ENCODE measurements around the gene NR2F2.
A peak's percentile ranks its signal among the peaks of the same experiment; 100 is the strongest.

- TF ChIP-seq, protein P1, sequence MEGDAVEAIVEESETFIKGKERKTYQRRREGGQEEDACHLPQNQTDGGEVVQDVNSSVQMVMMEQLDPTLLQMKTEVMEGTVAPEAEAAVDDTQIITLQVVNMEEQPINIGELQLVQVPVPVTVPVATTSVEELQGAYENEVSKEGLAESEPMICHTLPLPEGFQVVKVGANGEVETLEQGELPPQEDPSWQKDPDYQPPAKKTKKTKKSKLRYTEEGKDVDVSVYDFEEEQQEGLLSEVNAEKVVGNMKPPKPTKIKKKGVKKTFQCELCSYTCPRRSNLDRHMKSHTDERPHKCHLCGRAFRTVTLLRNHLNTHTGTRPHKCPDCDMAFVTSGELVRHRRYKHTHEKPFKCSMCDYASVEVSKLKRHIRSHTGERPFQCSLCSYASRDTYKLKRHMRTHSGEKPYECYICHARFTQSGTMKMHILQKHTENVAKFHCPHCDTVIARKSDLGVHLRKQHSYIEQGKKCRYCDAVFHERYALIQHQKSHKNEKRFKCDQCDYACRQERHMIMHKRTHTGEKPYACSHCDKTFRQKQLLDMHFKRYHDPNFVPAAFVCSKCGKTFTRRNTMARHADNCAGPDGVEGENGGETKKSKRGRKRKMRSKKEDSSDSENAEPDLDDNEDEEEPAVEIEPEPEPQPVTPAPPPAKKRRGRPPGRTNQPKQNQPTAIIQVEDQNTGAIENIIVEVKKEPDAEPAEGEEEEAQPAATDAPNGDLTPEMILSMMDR (optimal IDR thresholded peaks at IDR 0.05 in 1 of 3, IDR thresholded peaks at IDR 0.05 in 1 of 3, conservative IDR thresholded peaks at IDR 0.05 in 1 of 3; ENCODE audit: extremely low read depth in 1 of 3, insufficient read depth in 2 of 3, low read length in 3 of 3) = no peak
- peak; percentile 82 for TF ChIP-seq EZH2 (IDR thresholded peaks at IDR 0.05; ENCODE audit: low read length)
These were observed 31.0 kb downstream of the NR2F2 start for GRCh38 chr15:96361309-96362010.

Data from keratinocyte (primary cell).